Stimulated activated CD4-positive, alpha-beta T cell treated with anti-CD3 and anti-CD28 coated beads, Interleukin-12 subunit alpha, Interleukin-12 subunit beta, amount 100 ng/mL, for 24 hours (primary cell): Measurements from ENCODE around the gene TTLL11.

Experiments used
- DNase-seq, 2 experiments: peaks; one replicate each; pipeline ENCODE4 v3.0.0-alpha.2; 2020; ENCODE audit warnings: low read depth in 2 of 2

The TTLL11 gene

DNA sequence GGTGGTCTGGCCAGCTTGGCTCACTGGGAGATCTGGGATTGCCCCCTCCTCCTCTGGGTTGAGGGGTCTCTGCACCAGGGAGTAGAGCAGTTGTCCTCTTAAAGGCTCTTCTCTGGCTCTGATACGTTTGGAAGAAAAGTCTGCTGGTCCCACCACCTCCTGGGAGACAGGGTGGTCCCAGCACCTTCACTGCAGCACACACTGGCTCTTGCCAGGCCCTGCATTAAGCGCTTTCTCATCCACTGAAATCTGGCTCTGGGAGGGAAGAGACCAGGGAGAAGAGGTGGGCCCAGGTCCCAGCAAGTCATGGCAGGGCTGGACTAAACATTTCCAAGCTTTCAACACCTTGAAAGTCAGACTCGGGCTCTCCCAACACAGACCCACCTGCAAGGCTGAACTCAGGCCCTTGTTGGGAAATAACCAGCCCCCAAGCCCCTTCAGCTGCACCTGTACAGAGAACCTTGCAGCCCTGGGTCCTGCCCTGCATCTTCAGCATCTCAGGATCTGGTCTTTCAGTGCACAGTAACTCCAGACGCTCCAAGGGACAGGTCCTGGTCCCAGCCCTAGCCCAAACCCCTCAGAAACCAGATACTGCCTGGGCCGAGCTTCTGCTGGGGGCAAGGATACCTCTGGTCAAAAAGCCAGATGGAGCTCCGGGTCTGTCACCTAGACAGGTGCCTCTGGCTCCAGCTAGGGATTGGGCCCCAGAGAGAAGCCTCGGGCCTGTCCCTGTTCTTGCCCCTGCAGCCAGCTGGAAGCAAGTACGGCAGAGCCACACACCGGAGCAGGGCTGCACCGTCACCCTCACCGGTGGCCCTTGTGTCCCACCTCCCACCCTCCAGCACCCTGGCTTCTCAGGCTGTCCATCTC, 307.2 kb downstream of the TTLL11 start:
- DNase-seq, result no peak

DNA sequence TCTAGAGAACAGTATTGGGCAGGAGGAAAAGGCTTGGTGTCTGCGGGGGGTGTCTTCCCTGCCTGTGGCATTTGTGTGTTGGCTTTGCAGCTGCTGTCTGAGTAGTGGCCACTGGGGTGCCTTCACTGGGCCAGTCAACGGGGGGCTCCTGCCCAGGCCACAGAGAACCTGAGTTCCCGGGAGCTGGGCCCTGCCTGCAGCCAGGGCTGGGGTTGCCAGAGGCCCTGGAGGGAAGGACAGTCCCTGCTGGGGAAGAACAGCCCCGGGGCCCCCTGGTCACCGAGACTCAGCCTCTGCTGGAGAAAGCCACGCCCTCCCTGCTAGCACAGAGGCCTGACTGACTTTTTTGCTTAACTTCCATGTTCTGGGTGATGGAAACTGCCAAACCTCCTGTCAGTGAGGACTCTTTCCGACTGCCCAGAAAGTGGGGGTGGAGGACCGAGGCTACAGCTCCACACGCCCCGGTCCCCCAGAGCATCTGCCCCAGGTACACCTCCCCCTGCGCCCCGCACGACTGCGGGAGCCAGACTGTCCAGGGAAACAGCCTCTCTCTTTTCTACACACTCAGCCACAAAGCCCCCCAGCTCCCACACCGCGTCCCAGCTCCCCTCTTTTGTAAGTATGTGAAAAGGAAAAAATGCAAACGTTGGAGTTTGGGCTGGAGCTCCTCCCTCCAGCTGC, 308.2 kb downstream of the TTLL11 start:
- no peak for DNase-seq

DNA sequence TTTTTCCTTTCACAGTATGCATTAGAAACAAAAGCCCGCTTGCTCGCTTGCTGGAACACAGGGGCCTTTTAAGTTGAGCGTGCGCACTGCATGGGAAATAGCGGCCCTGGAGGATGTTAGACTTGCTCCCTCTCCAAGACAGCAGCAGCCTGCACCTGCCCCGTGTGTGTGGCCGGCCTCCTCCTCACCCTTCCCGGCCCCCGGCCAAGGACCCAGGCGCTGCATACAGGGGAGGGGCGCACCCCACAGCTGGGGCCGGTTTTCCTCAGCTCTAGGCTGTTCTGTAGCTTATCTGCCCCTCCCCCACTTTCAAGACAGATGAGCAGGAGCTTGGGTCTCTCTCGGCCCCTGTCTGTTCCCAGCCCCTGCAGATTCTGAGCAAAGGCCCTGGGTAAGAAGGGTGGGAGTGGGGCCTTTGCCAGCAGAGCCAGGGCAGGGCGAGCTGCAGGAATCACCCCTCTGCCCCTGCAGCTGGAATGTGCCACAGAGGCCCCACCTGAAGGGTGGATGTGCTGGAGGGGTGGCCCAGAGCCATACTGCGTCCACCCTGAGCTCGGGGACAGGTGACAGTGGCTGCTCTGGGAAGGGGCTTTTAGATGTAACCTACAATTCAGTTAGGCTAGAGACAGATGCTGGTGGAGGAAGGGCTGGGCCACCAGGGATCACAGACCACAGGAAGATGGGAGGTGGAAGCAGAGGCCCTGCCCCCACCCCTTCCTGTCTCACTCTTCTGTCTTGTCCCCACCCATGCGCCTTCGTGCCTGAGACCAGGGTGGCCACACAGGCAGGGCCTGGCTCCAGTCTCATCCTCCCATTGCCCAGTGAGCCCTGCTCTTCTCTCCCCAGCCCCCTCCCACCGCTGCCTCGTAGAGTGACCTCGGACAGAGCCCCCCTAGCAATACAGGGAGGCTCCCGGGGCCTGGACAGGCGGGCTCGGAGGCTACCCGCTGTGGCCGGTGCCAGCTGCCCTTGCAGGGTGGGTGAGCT, 309.3 kb downstream of the TTLL11 start:
- DNase-seq, result no peak

DNA sequence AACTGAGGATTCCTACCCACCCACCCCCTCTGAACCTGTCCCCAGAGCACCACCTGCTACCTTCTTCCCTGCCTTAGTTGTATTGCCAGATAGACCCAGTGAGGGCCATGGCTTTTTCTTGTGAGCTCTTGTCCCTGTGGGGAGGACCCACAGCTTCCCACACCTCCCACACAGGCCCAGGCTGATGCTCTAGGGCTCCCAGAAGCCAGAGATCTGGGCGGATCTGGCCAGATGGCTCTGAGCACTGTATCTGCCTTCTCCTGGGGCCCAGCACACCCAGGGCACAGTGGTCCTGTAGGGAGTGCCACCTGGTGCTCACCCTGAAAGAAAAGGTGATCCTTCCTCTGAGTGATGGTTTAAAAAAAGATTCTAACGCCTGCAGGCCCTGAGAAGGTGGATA, 310.0 kb downstream of the TTLL11 start:
- DNase-seq, result no peak

DNA sequence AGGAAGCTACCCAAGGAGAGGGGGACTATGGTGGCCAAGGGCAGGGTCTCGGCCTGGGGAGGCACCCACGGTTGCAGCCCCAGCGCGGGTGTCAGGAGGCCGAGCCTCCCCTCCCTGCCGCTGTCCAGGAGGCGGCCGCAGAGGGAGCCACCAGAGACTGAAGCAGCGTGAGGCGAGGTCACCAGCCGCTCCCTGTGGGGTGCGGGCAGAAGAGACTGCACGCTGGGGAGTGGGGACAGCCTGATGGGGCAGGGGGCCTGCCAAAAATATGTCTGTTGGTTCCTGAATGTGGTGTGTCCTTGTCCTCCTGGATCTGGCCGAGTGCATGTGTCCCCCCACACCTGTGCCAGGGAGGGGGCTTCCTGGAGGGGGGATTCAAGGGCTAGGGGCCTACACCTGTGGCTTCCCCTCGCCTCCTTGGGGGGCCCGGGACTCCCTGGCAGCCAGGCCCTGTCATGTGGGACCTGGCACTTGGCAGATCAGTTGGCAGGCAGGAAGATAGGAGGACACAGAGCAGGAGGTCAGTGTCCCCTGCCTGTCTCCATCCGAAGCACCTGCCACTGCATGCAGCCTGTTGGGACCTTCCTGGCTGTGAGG, 310.5 kb downstream of the TTLL11 start:
- no peak for DNase-seq

DNA sequence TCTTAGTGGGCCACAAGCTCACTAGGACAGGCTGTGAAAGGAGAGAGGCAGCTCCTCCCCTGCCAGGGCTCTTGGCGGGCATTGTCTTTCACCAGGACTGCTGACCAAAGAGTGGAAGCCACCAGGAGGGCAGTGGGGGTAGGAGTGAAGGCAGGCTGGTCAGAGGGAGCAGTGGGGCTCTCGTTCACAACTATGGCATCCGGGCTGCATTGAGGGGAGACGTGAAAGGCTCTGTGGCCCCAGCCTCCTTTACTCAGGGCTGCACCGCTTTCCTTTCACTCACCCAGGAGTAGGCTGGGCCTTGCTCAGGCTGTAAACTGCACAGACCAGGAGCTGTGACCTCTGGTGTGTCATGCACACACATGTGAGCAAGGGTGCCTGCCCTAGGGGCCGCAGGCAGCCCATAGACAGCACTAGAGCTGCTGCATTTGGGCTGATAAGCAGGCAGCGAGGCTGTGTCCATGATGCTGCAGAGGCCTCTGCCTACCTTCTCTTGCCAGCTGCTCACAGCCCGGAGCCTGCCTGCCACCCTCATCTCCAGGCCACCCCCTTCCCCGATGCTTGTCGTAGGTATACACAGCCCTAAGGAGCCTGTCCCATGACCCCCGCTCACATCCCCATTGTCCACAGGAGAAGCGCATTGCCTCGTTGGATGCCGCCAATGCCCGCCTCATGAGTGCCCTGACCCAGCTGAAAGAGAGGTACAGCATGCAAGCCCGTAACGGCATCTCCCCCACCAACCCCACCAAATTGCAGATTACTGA, 311.2 kb downstream of the TTLL11 start:
- DNase-seq, result no peak

DNA sequence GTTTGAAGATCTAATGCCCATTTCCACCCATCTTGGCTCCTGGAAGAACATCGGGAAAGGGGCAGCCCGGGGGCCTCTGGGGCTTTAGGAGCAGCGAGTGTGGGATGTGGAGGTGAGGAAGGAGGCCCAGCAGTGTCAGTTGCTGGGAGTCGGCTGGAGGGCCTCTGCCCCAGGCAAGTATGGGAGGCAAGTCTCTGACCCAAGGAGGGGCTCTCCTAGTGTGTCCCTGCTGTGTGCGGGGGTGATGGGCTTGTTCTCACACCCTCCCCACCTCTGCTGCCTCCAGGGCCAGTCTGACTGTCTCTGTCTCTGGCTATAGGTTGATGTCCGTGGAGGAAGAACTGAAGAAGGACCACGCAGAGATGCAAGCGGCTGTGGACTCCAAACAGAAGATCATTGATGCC, 312.0 kb downstream of the TTLL11 start:
- no peak for DNase-seq

DNA sequence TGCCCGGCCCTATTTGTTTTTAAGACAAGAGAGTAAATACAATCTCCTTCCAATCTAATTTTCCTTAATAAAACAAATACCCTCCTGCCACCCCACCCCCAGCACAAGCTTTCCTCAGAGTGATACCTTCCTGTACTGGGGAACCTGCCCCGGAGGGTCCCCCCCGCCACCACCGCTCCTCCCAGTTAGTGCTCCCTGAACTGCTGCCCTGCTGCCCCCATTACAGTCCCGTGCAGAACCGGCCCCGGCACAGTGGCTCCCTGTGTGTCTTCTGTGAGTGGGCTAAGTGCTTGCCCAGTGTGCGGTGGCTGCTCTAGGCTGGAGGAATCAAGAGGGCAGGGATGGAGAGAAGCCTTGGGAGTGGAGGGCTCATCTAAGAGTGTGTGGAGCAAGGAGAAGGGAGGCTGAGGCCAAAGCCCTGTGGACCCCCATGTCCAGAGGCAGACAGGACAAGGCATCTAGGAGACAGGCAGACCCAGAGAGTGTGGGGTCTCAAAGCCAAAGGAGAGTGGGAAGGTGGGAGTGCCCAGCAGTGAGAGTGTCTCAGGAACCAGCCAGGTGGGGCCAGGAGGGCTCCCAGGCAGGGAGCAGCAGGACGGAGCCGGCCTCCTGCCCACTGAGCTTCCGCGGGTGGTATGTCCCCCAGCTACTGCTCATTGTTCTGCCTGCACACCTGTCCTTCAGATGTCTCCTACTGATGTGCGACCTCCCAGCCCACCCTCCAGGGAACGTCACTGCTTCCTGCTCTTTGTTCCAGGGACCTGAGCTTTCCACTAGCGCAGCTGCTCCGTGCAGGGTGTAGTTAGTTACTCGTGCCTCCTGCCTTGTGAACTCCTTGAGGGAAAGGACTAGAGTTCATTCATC, 312.7 kb downstream of the TTLL11 start:
- no peak for DNase-seq

DNA sequence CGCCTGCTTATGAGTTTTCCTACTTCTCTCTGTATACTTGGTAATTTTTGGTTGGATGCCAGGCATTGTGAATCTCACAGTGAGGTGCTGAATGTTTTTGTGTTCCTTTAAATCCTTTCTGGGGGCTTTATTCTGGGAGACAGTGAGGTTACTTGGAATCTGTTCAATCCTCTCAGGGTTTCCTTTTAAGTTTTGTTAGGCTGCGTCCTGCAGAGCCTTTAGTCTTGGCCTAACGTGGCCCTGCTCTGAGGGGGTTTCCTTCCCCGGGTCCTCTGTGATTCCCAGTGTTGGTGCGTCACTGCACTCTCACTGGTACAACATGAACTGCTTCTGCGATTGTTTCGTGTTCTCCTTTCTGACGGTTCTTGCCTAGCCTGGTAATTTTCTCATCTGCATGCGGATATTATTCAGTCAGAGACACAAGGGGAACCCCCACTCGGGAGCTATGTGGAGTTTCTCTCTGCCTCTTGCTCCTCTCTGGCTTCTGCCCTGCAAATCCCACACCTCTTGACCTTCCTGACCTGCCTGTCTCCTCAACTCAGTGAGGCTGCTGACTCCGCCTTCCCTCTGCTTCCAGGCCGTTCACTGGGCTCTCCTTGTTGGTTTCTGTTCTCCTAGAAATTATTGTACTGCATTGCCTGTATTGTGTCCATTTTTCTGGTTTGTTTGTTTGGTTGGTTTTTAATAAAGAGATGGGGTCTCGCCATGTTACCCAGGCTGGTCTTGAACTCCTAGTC, 313.6 kb downstream of the TTLL11 start:
- DNase-seq, result no peak

DNA sequence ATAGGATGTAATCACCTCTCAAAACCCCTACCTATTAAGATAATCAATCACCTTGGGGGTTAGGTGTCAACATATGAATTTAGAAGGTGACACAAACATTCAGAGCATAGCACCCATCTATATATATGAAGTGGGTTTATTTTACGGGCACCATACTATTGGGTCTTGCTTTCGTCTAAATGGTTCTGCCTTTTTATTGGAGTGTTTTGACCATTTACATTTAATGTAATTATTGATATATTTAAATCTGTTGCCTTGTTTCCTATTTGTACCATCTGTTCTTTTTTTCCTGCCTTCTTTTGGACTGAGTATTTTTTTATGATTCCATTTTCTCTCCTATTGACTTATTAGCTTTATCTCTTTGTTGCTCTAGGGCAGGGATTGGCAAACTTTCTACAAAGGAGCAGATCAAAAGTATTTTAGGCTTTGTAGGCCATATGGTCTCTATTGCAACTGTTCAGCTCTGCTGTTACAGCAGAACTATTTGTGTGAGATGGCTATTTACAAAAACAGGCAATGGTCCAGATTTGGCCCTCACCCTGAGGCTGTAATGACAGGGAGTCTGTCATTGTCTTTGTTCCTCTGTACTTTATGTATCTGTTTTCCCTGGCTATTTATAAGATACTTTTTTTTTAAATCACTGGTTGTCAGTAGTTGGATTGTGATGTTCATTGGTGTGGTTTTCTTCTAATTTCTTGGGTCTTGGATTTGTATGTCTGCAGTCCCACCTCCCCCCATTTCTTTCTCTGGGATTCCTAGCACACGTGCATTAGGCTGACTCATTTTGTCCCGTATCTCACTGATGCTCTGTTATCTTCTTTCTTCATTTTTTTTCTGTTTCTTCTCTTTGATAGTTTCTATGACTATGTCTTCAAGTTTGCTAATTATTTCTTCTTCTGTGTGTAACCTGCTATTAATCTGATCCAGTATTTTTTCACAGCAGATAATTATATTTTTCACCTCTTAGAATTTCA, 314.6 kb downstream of the TTLL11 start:
- DNase-seq, result no peak

DNA sequence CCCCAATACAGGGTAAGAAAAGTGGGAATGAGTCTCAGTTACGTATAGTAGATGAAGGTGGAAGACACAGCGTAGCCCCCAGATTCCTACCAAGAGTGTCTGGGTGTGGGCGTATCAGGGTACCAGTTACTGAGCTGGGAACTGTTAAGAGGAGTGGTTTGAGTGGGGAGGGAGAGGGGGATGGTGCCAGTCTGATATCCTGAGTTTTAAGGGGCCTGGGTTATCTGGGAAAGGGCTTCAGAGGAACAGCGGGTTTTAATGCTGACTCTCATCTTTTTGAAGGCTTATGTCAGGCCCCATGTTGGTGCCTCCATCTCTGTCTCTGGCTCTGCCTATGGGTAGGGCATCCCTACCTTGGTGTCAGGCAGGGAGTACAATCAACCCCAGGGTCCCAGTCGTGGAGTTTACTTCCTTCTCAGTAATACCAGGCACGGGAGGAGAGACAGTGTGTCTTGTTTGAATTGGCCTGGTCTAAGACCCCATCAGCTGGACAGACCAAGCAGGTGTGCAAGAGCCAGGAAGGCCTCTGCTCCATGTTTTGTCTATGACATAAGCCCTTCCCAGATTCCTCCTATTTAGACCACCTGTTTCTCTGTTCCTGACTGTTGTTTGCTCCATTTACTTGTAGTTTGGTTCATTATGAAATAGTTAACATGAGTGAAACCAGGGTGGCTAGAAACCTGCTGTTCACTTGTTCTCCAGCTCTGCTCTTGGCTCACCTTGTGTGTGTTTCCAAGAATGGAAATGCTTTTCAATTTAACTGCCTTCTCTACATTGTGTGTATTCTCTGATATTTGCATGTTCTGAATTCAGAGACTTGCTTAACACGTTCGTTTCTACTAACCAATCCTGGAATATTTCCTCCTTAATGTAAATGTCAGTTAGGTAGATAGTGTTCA, 316.1 kb downstream of the TTLL11 start:
- DNase-seq, result no peak

DNA sequence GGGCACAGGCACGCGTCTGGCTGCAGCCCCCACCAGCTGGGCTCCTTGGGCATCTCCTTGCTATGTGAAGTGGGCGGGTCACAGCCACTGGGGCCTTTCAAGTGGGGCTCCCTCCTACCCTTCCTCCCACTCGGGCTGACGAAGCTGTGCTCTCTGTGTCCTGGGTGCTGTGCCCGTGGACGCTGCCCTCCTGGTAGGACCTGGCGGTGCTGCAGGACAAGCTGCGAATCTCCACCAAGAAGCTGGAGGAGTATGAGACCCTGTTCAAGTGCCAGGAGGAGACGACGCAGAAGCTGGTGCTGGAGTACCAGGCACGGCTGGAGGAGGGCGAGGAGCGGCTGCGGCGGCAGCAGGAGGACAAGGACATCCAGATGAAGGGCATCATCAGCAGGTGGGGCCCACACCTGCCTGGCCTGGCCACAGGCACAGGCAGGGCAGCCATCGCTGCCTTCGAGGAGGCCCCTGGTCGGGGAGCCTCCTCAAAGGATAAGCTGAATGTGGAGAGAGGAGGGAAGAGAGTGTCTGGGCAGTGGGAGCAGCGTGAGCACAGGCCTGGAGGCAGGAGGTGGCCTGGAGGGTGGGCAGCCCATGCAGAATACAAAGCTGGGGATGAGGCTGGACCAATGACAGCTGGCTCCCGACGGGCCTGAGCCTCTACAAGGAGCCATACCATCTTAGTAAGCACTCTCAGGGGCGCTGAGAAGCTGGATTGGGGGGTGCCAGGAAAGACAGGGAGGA, 316.9 kb downstream of the TTLL11 start:
- no peak for DNase-seq

DNA sequence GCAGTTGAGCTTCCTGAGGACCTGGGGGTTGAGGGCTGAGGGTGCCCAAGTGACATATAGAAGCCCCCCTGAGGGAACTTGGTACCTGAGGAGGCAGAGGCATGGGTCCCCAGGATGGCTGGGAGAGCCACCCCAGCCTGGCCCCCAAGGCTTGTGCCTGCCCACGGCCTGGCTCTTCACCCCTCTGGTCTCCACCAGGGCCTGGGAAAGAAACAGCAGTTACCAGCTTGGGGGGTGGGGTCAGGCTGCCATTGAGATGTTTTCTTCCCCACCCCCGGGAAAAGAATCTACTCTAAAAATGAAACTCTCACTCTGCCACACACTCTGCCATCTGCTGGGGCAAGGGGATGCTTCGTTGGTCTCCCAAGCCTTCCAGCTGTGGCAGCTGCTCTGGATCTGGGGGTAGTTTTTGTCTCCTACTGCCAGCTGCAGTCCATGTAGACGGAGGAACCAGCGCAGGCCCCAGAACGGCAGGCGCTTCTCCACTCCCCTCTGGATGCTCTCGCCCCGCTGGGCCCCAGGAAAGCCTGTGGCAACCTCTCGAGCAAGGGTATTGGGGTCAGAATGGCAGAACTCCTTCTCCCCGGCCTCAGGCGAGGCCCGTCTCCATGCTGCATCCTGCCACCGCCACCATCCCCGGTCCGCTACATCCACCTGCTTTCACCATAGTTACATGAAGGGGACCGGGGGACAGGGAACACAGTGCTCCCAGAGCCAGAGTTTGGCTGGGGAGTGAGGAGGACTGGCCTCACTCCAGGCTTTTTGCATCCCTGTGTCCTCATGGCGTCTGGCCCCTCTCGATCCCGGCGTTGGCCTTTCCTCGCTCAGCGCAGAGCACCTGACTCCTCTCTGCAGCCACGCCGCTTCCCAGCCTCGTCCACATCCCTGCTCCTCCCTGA, 318.1 kb downstream of the TTLL11 start:
- DNase-seq, result no peak

DNA sequence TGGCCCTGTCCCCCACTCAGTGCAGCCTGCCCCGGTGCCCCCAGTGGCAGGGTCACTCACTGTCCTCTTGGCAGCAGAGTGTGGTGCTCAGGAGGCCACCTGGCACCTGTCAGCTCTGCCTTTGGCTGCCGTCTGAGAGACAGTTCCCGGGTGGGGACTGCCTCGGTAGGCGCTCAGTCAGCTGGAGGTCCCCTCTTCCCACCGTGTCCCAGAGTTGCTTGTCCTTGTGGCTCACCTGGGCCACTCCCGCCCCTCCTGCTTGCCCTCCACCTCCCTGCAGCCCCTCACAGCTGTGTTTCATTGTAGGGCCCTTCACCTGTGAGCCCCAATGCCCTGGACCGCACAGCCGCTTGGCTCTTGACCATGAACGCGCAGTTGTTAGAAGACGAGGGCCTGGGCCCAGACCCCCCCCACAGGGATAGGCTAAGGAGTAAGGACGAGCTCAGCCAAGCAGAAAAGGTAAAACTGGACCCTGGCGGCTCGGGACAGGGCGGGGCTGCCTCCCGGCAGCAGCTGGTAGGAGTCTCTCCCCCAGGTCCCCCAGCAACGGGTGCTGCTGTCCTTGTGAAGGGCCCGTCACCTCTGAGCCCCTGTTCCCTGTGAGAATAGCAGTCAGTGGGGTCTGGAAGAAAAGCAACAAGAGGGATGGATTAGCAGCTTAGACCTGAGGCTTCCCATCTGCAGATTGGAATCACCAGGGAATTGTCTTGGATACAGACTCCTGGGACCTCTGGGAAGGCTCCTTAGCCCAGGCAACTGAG, 319.0 kb downstream of the TTLL11 start:
- no peak for DNase-seq
